Sciatic nerve (tissue), 2 donors: ENCODE measurements around the gene PGK2. TPM values are rescaled to one million over a fixed set of nuclear protein-coding genes. Genes with fewer than 3 reads are reported as not detected.
"Not testable (repeated sequence)": the region's sequence is repeated elsewhere in the genome, so short reads cannot be mapped to it uniquely, and the experiment has no call there.

Experiments used
- ATAC-seq: fragments of 200-7000 bp; cut with Tn5 transposase; one replicate; pipeline ENCODE4 v1.9.1; 2020; ENCODE audit warnings: mild to moderate bottlenecking, moderate library complexity
- DNase-seq: peaks from one replicate; pipeline ENCODE4 v3.0.0-alpha.2; 2020; ENCODE audit warnings: low spot score
- intact Hi-C: fragments of 100-400 bp; cut with DNase I; formaldehyde crosslinking; loops from one replicate; pipeline ENCODE4 v1.14.2; 2022
- total RNA-seq: library from RNA; stranded (reverse); fragmentation: NEBNext Ultra II Directional; extraction: Animal tissue kit (Norgen Biotek cat#: 25700); gene quantifications from one replicate; pipeline ENCODE4 v1.2.1, GENCODE V29; 2021
- donor health status: DM: no; HTN: no; CAD: no.
- donor health status: DM: no; HTN: no; CAD: no.

The PGK2 gene
- total RNA-seq, result not detected

GRCh38 chr6:49787176-49787575 is at the start of gene PGK2:
Gene PGK2 (minus strand): TSS chr6:49787285. CDS start chr6:49787187, 98 bp downstream.
- intact Hi-C loops, result no loop called here
- DNase-seq, result no peak
- ATAC-seq, result no peak

GRCh38 chr6:49835140-49835539 is 48.1 kb upstream of the PGK2 start:
- intact Hi-C loops, result no loop called here
- no peak for DNase-seq

GRCh38 chr6:49833386-49833785 is 46.3 kb upstream of the PGK2 start:
- DNase-seq (no peak), ATAC-seq (no peak)
- intact Hi-C loops, result no loop called here

More at GRCh38 chr6:49835140-49835539, 48.1 kb upstream of the PGK2 start:
- no peak for ATAC-seq

- ATAC-seq (no peak), DNase-seq (no peak)
- intact Hi-C loops, result no loop called here
These were observed 39.8 kb upstream of the PGK2 start for GRCh38 chr6:49826743-49827406.

- ATAC-seq (no peak), DNase-seq (no peak)
- intact Hi-C loops, result no loop called here
These were observed 28.1 kb upstream of the PGK2 start for GRCh38 chr6:49815166-49815565.

GRCh38 chr6:49813248-49813647 is 26.2 kb upstream of the PGK2 start:
- DNase-seq, result no peak
- ATAC-seq, result no peak
- intact Hi-C loops, result no loop called here

- DNase-seq (no peak), ATAC-seq (no peak)
- intact Hi-C loops, result no loop called here
These were observed 19.1 kb upstream of the PGK2 start for GRCh38 chr6:49806145-49806544.

GRCh38 chr6:49805246-49805645 is 18.2 kb upstream of the PGK2 start:
- no peak for ATAC-seq
- no peak for DNase-seq
- intact Hi-C loops, result no loop called here

- no peak for DNase-seq
- intact Hi-C loops, result no loop called here
- no peak for ATAC-seq
These were observed 14.4 kb upstream of the PGK2 start for GRCh38 chr6:49801525-49801924.

GRCh38 chr6:49799090-49799489 is 12.0 kb upstream of the PGK2 start:
- no peak for ATAC-seq
- intact Hi-C loops, result no loop called here
- no peak for DNase-seq

- DNase-seq, ATAC-seq, intact Hi-C loops: not testable (repeated sequence)
These were observed 9.9 kb upstream of the PGK2 start for GRCh38 chr6:49796842-49797455.

- ATAC-seq (no peak), DNase-seq (no peak)
- intact Hi-C loops, result no loop called here
These were observed 3.3 kb upstream of the PGK2 start for GRCh38 chr6:49790341-49790740.

GRCh38 chr6:49784272-49784671 is 2.8 kb downstream of the PGK2 start:
- DNase-seq (no peak), ATAC-seq (no peak)
- intact Hi-C loops, result no loop called here

- intact Hi-C loops, result no loop called here
- DNase-seq (no peak), ATAC-seq (no peak)
These were observed 4.4 kb downstream of the PGK2 start for GRCh38 chr6:49782725-49783124.

- ATAC-seq (no peak), DNase-seq (no peak)
- intact Hi-C loops, result no loop called here
These were observed 4.8 kb downstream of the PGK2 start for GRCh38 chr6:49782293-49782692.

- ATAC-seq (no peak), DNase-seq (no peak)
- intact Hi-C loops, result no loop called here
These were observed 10.6 kb downstream of the PGK2 start for GRCh38 chr6:49776444-49776843.

GRCh38 chr6:49775043-49775442 is 12.0 kb downstream of the PGK2 start:
- intact Hi-C loops, result no loop called here
- DNase-seq (no peak), ATAC-seq (no peak)

GRCh38 chr6:49772285-49772684 is 14.8 kb downstream of the PGK2 start:
- ATAC-seq, result no peak
- no peak for DNase-seq
- intact Hi-C loops, result no loop called here

- DNase-seq, result no peak
- ATAC-seq, result peak; percentile 17
- intact Hi-C loops, result no loop called here
These were observed 20.3 kb downstream of the PGK2 start for GRCh38 chr6:49766762-49767161.

- ATAC-seq (no peak), DNase-seq (no peak)
- intact Hi-C loops, result no loop called here
These were observed 22.4 kb downstream of the PGK2 start for GRCh38 chr6:49764571-49765236.
